H9 (cell line): ENCODE data around the gene HIPK2. TPM values are rescaled to one million over a fixed set of nuclear protein-coding genes. Genes with fewer than 3 reads are reported as not detected.

Experiments used
- DNase-seq: peaks from one replicate; pipeline ENCODE4 v3.0.0-alpha.2; 2017
- H2AFZ ChIP-seq: one replicate; pipeline ENCODE4 v1.6.1; 2013; ENCODE audit warnings: mild to moderate bottlenecking, low read length, control low read depth, moderate library complexity
- H2AK5ac ChIP-seq: 2 replicates; pipeline ENCODE4 v1.6.1; 2013; ENCODE audit warnings: low read length, control low read depth, mixed read lengths; ENCODE audit not compliant: insufficient read length
- H2BK120ac ChIP-seq: one replicate; pipeline ENCODE4 v1.6.1; 2013; ENCODE audit warnings: low read depth, mild to moderate bottlenecking, low read length, control low read depth, inconsistent platforms; ENCODE audit not compliant: poor library complexity, severe bottlenecking
- H2BK12ac ChIP-seq: 2 replicates; pipeline ENCODE4 v1.6.1; 2013; ENCODE audit warnings: low read length, control low read depth, mixed read lengths, low read depth; ENCODE audit not compliant: insufficient read length
- H2BK15ac ChIP-seq: 2 replicates; pipeline ENCODE4 v1.6.1; 2013; ENCODE audit warnings: low read depth, low read length, control low read depth
- H2BK20ac ChIP-seq: one replicate; pipeline ENCODE4 v1.6.1; 2013; ENCODE audit warnings: low read depth, mild to moderate bottlenecking, low read length, control low read depth, inconsistent platforms; ENCODE audit not compliant: poor library complexity, severe bottlenecking
- H2BK5ac ChIP-seq: 2 replicates; pipeline ENCODE4 v1.6.1; 2013; ENCODE audit warnings: low read length, control low read depth, mixed read lengths; ENCODE audit not compliant: insufficient read length
- H3K14ac ChIP-seq: 2 replicates; pipeline ENCODE4 v1.6.1; 2013; ENCODE audit warnings: low read length, control low read depth; ENCODE audit not compliant: insufficient read depth
- H3K18ac ChIP-seq: 2 replicates; pipeline ENCODE4 v1.6.1; 2013; ENCODE audit warnings: low read depth, mild to moderate bottlenecking, mixed read lengths, low read length, control low read depth; ENCODE audit not compliant: insufficient read length
- H3K23ac ChIP-seq: 2 replicates; pipeline ENCODE4 v1.6.1; 2013; ENCODE audit warnings: low read length, control low read depth, mixed read lengths, low read depth; ENCODE audit not compliant: insufficient read length
- H3K23me2 ChIP-seq: 2 replicates; pipeline ENCODE4 v1.6.1; 2013; ENCODE audit warnings: low read depth, mild to moderate bottlenecking, mixed read lengths, low read length, control low read depth; ENCODE audit not compliant: insufficient read length, poor library complexity, severe bottlenecking
- H3K27ac ChIP-seq: 2 replicates; pipeline ENCODE4 v1.5.1; 2013; ENCODE audit warnings: low read length, control low read depth, mixed read lengths, low read depth; ENCODE audit not compliant: insufficient read length
- H3K27me3 ChIP-seq: 2 replicates; pipeline ENCODE4 v1.6.1; 2013; ENCODE audit warnings: low read length, control low read depth, inconsistent platforms; ENCODE audit not compliant: insufficient read depth
- H3K4ac ChIP-seq: 2 replicates; pipeline ENCODE4 v1.6.1; 2013; ENCODE audit warnings: low read depth, mild to moderate bottlenecking, control low read depth, inconsistent platforms, low read length, moderate library complexity
- H3K4me1 ChIP-seq: 2 replicates; pipeline ENCODE4 v1.6.1; 2013; ENCODE audit warnings: low read length, control low read depth, inconsistent platforms; ENCODE audit not compliant: insufficient read depth
- H3K4me2 ChIP-seq: 2 replicates; pipeline ENCODE4 v1.6.1; 2013; ENCODE audit warnings: low read length, control low read depth, mixed read lengths; ENCODE audit not compliant: insufficient read length, insufficient read depth
- H3K56ac ChIP-seq: 2 replicates; pipeline ENCODE4 v1.6.1; 2013; ENCODE audit warnings: low read depth, mild to moderate bottlenecking, mixed read lengths, low read length, control low read depth; ENCODE audit not compliant: insufficient read length
- H3K79me1 ChIP-seq: 2 replicates; pipeline ENCODE4 v1.6.1; 2013; ENCODE audit warnings: low read depth, mild to moderate bottlenecking, moderate library complexity, low read length, control low read depth, inconsistent platforms; ENCODE audit not compliant: insufficient read depth, poor library complexity, severe bottlenecking
- H3K79me2 ChIP-seq: 2 replicates; pipeline ENCODE4 v1.6.1; 2013; ENCODE audit warnings: low read length, control low read depth, inconsistent platforms; ENCODE audit not compliant: insufficient read depth
- H3K9ac ChIP-seq: 2 replicates; pipeline ENCODE4 v1.6.1; 2013; ENCODE audit warnings: low read length, control low read depth, mixed read lengths; ENCODE audit not compliant: insufficient read length; ENCODE audit errors: extremely low read depth
- H3K9me3 ChIP-seq: one replicate; pipeline ENCODE4 v1.6.1; 2013; ENCODE audit warnings: low read depth, low read length, inconsistent platforms; ENCODE audit not compliant: control insufficient read depth
- H3T11ph ChIP-seq: one replicate; pipeline ENCODE4 v1.6.1; 2013; ENCODE audit warnings: mild to moderate bottlenecking, low read length, control low read depth, inconsistent platforms
- H4K20me1 ChIP-seq: one replicate; pipeline ENCODE4 v1.6.1; 2013; ENCODE audit not compliant: control insufficient read depth, insufficient read length, insufficient read depth
- H4K5ac ChIP-seq: 2 replicates; pipeline ENCODE4 v1.6.1; 2013; ENCODE audit warnings: low read depth, mild to moderate bottlenecking, mixed read lengths, low read length, control low read depth; ENCODE audit not compliant: insufficient read length
- H4K8ac ChIP-seq: replicated peaks from 2 replicates; pipeline ENCODE4 v1.6.1; 2013; ENCODE audit warnings: low read length, control low read depth, mixed read lengths, low read depth; ENCODE audit not compliant: insufficient read length
- H4K91ac ChIP-seq: 2 replicates; pipeline ENCODE4 v1.6.1; 2013; ENCODE audit warnings: low read depth, mild to moderate bottlenecking, moderate library complexity, mixed read lengths, low read length, control low read depth; ENCODE audit not compliant: insufficient read length
- H3K27ac Mint-ChIP-seq, 3 experiments: 2 replicates in 2 of 3; 3 replicates in 1 of 3; pipeline ENCODE4 v1.8.0; 2020 to 2021; ENCODE audit warnings: mixed read lengths in 3 of 3, mild to moderate bottlenecking in 1 of 3, moderate library complexity in 1 of 3
- H3K27me3 Mint-ChIP-seq: 2 replicates; pipeline ENCODE4 v1.8.0; 2021; ENCODE audit warnings: low read depth, mild to moderate bottlenecking, moderate library complexity, mixed read lengths
- H3K36me3 Mint-ChIP-seq, 3 experiments: 2 replicates in 2 of 3; 3 replicates in 1 of 3; pipeline ENCODE4 v1.8.0; 2020 to 2021; ENCODE audit warnings: low read depth in 3 of 3, mixed read lengths in 3 of 3; ENCODE audit not compliant: insufficient read depth in 1 of 3
- H3K4me1 Mint-ChIP-seq, 2 experiments: 2 replicates each; pipeline ENCODE4 v1.8.0; 2020; ENCODE audit warnings: mixed read lengths in 2 of 2
- H3K4me3 Mint-ChIP-seq, 2 experiments: 2 replicates in 1 of 2; 3 replicates in 1 of 2; pipeline ENCODE4 v1.8.0; 2020 to 2021; ENCODE audit warnings: mild to moderate bottlenecking in 2 of 2, mixed read lengths in 2 of 2, moderate library complexity in 1 of 2
- H3K9me3 Mint-ChIP-seq, 2 experiments: 2 replicates in 1 of 2; 3 replicates in 1 of 2; pipeline ENCODE4 v1.8.0; 2020; ENCODE audit warnings: mild to moderate bottlenecking in 2 of 2, mixed read lengths in 2 of 2, moderate library complexity in 1 of 2
- CTCF ChIP-seq: fragments of 200-600 bp; sonication (generic); conservative IDR thresholded peaks from 3 replicates; pipeline ENCODE4 v1.8.0; 2021; ENCODE audit warnings: antibody characterized with exemption, mild to moderate bottlenecking
- WGBS: extraction: QIAGEN DNeasy Blood & Tissue Kit; methylation state at CpG from one replicate; pipeline ENCODE4 v1.1.7; 2013; ENCODE audit warnings: missing lambda C conversion rate, low lambda C conversion rate, mixed read lengths; ENCODE audit not compliant: insufficient read length; ENCODE audit errors: extremely low coverage; 5-methylcytosine and 5-hydroxymethylcytosine counted together
- total RNA-seq: library from RNA; stranded (reverse); gene quantifications from 2 replicates; pipeline ENCODE4 v1.2.1, GENCODE V29; 2021

HIPK2 gene
- total RNA-seq, 1 experiment from 2014 or later: 21.9 TPM

DNA sequence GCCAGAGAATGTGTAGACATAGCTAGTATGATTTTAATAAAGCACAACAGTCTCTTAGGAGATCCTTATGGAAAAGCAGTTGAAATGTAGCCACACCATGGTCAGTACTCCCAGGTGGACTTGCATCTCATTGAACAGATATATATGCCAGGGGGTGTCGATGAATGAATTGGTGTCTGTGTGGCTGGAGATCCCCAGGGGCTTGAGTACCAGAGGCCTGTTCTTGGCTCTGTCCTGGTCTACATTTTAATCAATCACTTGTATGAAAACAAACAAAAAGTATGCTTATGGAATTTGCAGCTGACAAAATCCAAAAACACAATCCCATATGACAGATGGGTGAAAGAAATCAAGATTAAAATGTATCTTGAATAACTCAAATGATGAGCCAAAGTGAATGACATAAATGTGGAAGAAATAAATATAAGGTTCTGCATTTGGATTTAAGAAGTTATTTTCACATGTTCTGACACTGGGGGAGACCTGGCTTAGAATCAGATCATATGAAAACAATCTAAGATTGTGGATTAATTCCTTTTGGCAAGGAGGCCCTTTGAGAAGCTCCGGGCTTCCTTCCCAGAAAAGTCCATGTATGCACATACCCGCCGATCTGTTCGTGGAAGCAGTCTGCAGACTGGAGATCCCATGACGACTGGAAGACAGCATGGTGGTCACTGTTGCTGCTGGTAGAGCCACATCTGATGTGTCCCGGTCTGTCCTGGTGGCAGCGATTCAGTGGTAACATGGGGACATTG is 238.7 kb downstream of the HIPK2 start:
- no peak overlapping the region for H3K18ac ChIP-seq
- Mint-ChIP-seq H3K9me3 (no peaks in the 10 kb centered on the region), H3K27me3 (peaks cover 12% of the 10 kb centered on the region), H3K4me3 (no peak overlapping the region), H3K27ac (no peak overlapping the region), H3K36me3 (no peaks in the 10 kb centered on the region; a peak in 1 of 7 replicates), H3K4me1 (peaks cover 26 to 31% of the 10 kb centered on the region in 2 experiments)
- no peaks in the 10 kb centered on the region for H3K79me2 ChIP-seq
- no peak overlapping the region for H3K4ac ChIP-seq
- no peaks in the 10 kb centered on the region for H3K23me2 ChIP-seq
- no peaks in the 10 kb centered on the region for H3K9me3 ChIP-seq
- H3K4me1 ChIP-seq: peaks cover 6% of the 10 kb centered on the region; the same call in 1 of the 2 replicates
- no peak overlapping the region for H3K4me2 ChIP-seq
- no peak overlapping the region for H2AFZ ChIP-seq
- no peak overlapping the region for H2BK20ac ChIP-seq
- no peak for TF ChIP-seq CTCF
- no peak overlapping the region for H4K91ac ChIP-seq
- H3T11ph ChIP-seq: no peak overlapping the region
- H4K20me1 ChIP-seq: no peaks in the 10 kb centered on the region
- H3K23ac ChIP-seq: no peak overlapping the region
- no peaks in the 10 kb centered on the region for H3K79me1 ChIP-seq
- no peak overlapping the region for H2AK5ac ChIP-seq
- no peaks in the 10 kb centered on the region for H3K27me3 ChIP-seq
- H2BK15ac ChIP-seq: no peak overlapping the region
- no peak overlapping the region for H3K27ac ChIP-seq
- H4K8ac ChIP-seq: no peak overlapping the region
- no peak for DNase-seq
- H3K56ac ChIP-seq: no peak overlapping the region
- H3K9ac ChIP-seq: no peak overlapping the region
- H4K5ac ChIP-seq: no peak overlapping the region
- no CpG with 5 or more reads among the region's 8 CpGs for WGBS
- no peak overlapping the region for H2BK5ac ChIP-seq
- H3K14ac ChIP-seq: no peak overlapping the region
- no peak overlapping the region for H2BK120ac ChIP-seq
- no peak overlapping the region for H2BK12ac ChIP-seq
